SK-N-MC (cell line): ENCODE data around the gene KCNQ1OT1.

Experiments
- EZH2 ChIP-seq: fragments of 200-600 bp; sonication (generic); IDR thresholded peaks from one replicate; pipeline ENCODE4 v1.6.1; 2017; ENCODE audit warnings: antibody characterized with exemption
- FOXP2 ChIP-seq: optimal IDR thresholded peaks from 2 replicates; pipeline ENCODE3; 2011; ENCODE audit warnings: mild to moderate bottlenecking, moderate library complexity; ENCODE audit not compliant: insufficient read depth; ENCODE audit errors: extremely low read length, control extremely low read depth
- POLR2AphosphoS5 ChIP-seq: IDR thresholded peaks from 2 replicates; pipeline ENCODE4 v1.6.1; 2012; ENCODE audit warnings: mild to moderate bottlenecking, low read depth, low read length, borderline replicate concordance

- TF ChIP-seq POLR2AphosphoS5: no peak
- TF ChIP-seq EZH2: no peak
- no peak for TF ChIP-seq FOXP2
These were observed 23.2 kb upstream of the KCNQ1OT1 start for GRCh38 chr11:2722955-2723354.
